ENCODE results near the gene PRKCZ.

DNA sequence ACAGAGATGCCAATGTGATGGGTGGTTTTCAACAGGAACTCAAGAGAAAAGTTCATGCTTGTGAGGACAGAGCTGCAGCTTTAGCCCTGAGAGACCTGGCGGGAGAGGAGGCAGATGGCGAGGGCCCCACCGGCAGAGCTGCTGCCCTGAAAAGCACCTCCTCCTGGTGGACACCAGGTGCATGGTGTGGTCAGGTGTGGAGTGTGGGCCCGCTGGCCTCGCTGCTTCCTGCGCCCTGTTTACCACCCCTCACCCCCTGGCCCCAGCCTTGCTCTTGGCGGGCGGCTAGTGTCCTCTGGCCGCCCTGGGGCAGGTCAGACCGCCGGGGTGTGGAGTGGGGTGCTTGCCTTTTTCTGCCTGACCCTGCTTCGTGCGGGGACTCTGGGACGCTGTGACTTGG lies 42.8 kb downstream of the PRKCZ start:
- TF ChIP-seq ZFP36 (IDR thresholded peaks at IDR 0.05; ENCODE audit: low read depth, low read length, partially characterized antibody) (peak; percentile 15), CTCF (IDR thresholded peaks at IDR 0.05 in 2 of 3, conservative IDR thresholded peaks at IDR 0.05 in 1 of 3; ENCODE audit: insufficient read depth in 2 of 3, low read depth in 1 of 3, low read length in 3 of 3) (no peak), FOXJ2 (tag; IDR thresholded peaks at IDR 0.05) (no peak), POLR2AphosphoS5 (IDR thresholded peaks at IDR 0.05; ENCODE audit: control insufficient read depth, insufficient read depth, low read depth, low read length) (no peak), POLR2A (conservative IDR thresholded peaks at IDR 0.05) (no peak), KLF10 (CRISPR knock-in tag; IDR thresholded peaks at IDR 0.05) (no peak), ERF (CRISPR knock-in tag; IDR thresholded peaks at IDR 0.05) (no peak), FOXJ3 (CRISPR knock-in tag; IDR thresholded peaks at IDR 0.05) (no peak), GABPB2 (CRISPR knock-in tag; conservative IDR thresholded peaks at IDR 0.05) (no peak), RBM25 (IDR thresholded peaks at IDR 0.05; ENCODE audit: low read depth, low read length, severe bottlenecking) (no peak)
- TF ChIP-seq, protein P1, sequence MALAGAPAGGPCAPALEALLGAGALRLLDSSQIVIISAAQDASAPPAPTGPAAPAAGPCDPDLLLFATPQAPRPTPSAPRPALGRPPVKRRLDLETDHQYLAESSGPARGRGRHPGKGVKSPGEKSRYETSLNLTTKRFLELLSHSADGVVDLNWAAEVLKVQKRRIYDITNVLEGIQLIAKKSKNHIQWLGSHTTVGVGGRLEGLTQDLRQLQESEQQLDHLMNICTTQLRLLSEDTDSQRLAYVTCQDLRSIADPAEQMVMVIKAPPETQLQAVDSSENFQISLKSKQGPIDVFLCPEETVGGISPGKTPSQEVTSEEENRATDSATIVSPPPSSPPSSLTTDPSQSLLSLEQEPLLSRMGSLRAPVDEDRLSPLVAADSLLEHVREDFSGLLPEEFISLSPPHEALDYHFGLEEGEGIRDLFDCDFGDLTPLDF (CRISPR knock-in tag; IDR thresholded peaks at IDR 0.05), result no peak
